Psoas muscle (tissue), 8 donors: Measurements from ENCODE around the gene GVQW3. TPM values are rescaled to one million over a fixed set of nuclear protein-coding genes. Genes with fewer than 3 reads are reported as not detected.

Source experiments
- ATAC-seq, 4 donors: fragments of 200-7000 bp; cut with Tn5 transposase; one replicate each; pipeline ENCODE4 v1.9.1; 2020; ENCODE audit warnings: moderate library complexity in 3 of 4, mild to moderate bottlenecking in 2 of 4
- DNase-seq, 2 donors: peaks; one replicate each; pipeline ENCODE4 v3.0.0-alpha.2; 2020
- H3K27ac ChIP-seq: fragments of 200-600 bp; one replicate; pipeline ENCODE4 v1.8.0; 2022
- H3K27me3 ChIP-seq, 3 donors: fragments of 200-600 bp in 1 of 3; one replicate each; pipeline versions ENCODE4 v1.6.1 to v1.8.0; 2013 to 2022; ENCODE audit warnings: low read length in 2 of 3, mild to moderate bottlenecking in 2 of 3, moderate library complexity in 1 of 3; ENCODE audit not compliant: insufficient read depth in 3 of 3
- H3K36me3 ChIP-seq, 2 donors: fragments of 200-600 bp in 1 of 2; one replicate each; pipeline versions ENCODE4 v1.6.1 to v1.8.0; 2013 to 2022; ENCODE audit warnings: low read depth in 1 of 2, mild to moderate bottlenecking in 1 of 2, moderate library complexity in 1 of 2; ENCODE audit not compliant: insufficient read depth in 1 of 2
- H3K4me1 ChIP-seq: fragments of 200-600 bp; one replicate; pipeline ENCODE4 v1.8.0; 2022
- H3K4me3 ChIP-seq: fragments of 200-600 bp; one replicate; pipeline ENCODE4 v1.8.0; 2022; ENCODE audit warnings: mild to moderate bottlenecking
- H3K9me3 ChIP-seq: fragments of 200-600 bp; one replicate; pipeline ENCODE4 v1.8.0; 2022
- CTCF ChIP-seq: fragments of 200-600 bp; IDR thresholded peaks from one replicate; pipeline ENCODE4 v1.8.0; 2022; ENCODE audit warnings: antibody characterized with exemption
- WGBS, 3 donors: extraction: QIAGEN DNeasy Blood & Tissue Kit; methylation state at CpG; one replicate each; pipeline versions ENCODE4 v1.1.6 to v1.1.7; 2013; 5-methylcytosine and 5-hydroxymethylcytosine counted together
- intact Hi-C, 2 donors: fragments of 100-400 bp; cut with DNase I; formaldehyde crosslinking; loops; one replicate each; pipeline versions ENCODE4 v1.11.0 to v1.14.2; 2022
- long read RNA-seq, 2 donors: library from polyadenylated mRNA; unstranded; transcript quantifications; one replicate each; pipeline ENCODE4 v2.0.0, GENCODE V29; 2021
- polyA plus RNA-seq, 3 donors: library from polyadenylated mRNA; stranded (reverse); fragments of 200-250 nt; gene quantifications; one replicate each; pipeline ENCODE4 v1.2.3, GENCODE V29; 2013
- total RNA-seq, 4 donors: library from RNA; stranded (reverse); fragmentation: NEBNext Ultra II Directional in 2 of 4; extraction: Animal tissue kit (Norgen Biotek cat#: 25700) in 2 of 4; gene quantifications; one replicate each; pipeline versions ENCODE4 v1.2.1 to v1.2.4, GENCODE V29; 2021 to 2023
- donor health status: healthy with polysubstance abuse.
- donor health status: DM: no; HTN: no; CAD: no; lungs with moderate emphysema.
- donor health status: Bipolar disorder and iron deficiency.
- donor health status: healthy.
- donor health status: DM: yes; HTN: yes; CAD: no.
- donor health status: DM: no; HTN: no; CAD: no.
- donor health status: DM: no; HTN: no; CAD: no.
- donor health status: DM: yes; HTN: yes; CAD: no.

GVQW3 gene
- under 1 TPM; 0.17 to 0.94 (median 0.55) TPM for total RNA-seq
- 1 to 10 TPM in 1 of 3 donors, under 1 TPM in 2; 0.30 to 2.7 (median 0.40) TPM for polyA plus RNA-seq
- long read RNA-seq, donor 1, result 0 reads
- long read RNA-seq, donor 2, partial matches to known transcripts, result 0 of 1 reads
- long read RNA-seq, donor 2, other reads (novel, unspliced or antisense), result 1 of 1 reads

GRCh38 chr11:76380977-76381719 is at the start of gene GVQW3, which contains the start of gene THAP12:
GVQW3 (plus strand) TSS chr11:76381323; CDS start chr11:76381829, 506 bp downstream.
THAP12 (minus strand) TSS chr11:76381132; CDS start chr11:76380836, 296 bp downstream.
- Histone ChIP-seq H3K9me3 (no peaks in the 10 kb centered on the region), H3K27me3 (no peaks in the 10 kb centered on the region), H3K27ac (peak within 1 kb of the TSS; percentile 84), H3K36me3 (peaks cover 0 to 3% of the 10 kb centered on the region in 2 donors), H3K4me1 (peaks cover 32% of the 10 kb centered on the region), H3K4me3 (peak within 1 kb of the TSS; percentile 90)
- ATAC-seq (peak; percentile 98 to 99 (median 98)), DNase-seq (peak; percentile 97 to 99)
- TF ChIP-seq CTCF, result no peak
- intact Hi-C loops, result loop anchor here in 1 of 2 donors (2.0 kb wide), 1 partner anchor 64 kb away; the partner anchor contains the start of gene EMSY
- WGBS, 3 donors, result 0 to 1% (median 0%) methylated on average over 50 to 69 of the region's 69 CpGs

GRCh38 chr11:76334826-76335389 is 46.2 kb upstream of the GVQW3 start:
- Histone ChIP-seq H3K4me1 (peaks cover 4% of the 10 kb centered on the region), H3K36me3 (no peaks in the 10 kb centered on the region), H3K27ac (no peak overlapping the region), H3K4me3 (no peak overlapping the region), H3K9me3 (no peaks in the 10 kb centered on the region), H3K27me3 (no peaks in the 10 kb centered on the region)
- no peak for TF ChIP-seq CTCF
- no peak for DNase-seq
- 85 to 99% (median 93%) methylated on average over 5 of the region's 5 CpGs for WGBS, 3 donors
- ATAC-seq, result no peak
- intact Hi-C loops, result no loop called here

- no peak overlapping the region for H3K27ac ChIP-seq
- H3K27me3 ChIP-seq, result no peaks in the 10 kb centered on the region
- H3K9me3 ChIP-seq, result no peaks in the 10 kb centered on the region
- H3K36me3 ChIP-seq, result no peaks in the 10 kb centered on the region
- no peak for ATAC-seq
- H3K4me3 ChIP-seq, result no peak overlapping the region
- no peak for DNase-seq
- no peak for TF ChIP-seq CTCF
- intact Hi-C loops, result no loop called here
- peaks cover 4% of the 10 kb centered on the region for H3K4me1 ChIP-seq
These were observed 45.3 kb upstream of the GVQW3 start for GRCh38 chr11:76335842-76336241.

GRCh38 chr11:76336597-76336996 is 44.5 kb upstream of the GVQW3 start:
- DNase-seq (no peak), ATAC-seq (no peak)
- Histone ChIP-seq H3K4me3 (no peak overlapping the region), H3K9me3 (no peaks in the 10 kb centered on the region), H3K27ac (no peak overlapping the region), H3K27me3 (no peaks in the 10 kb centered on the region), H3K36me3 (no peaks in the 10 kb centered on the region), H3K4me1 (peaks cover 4% of the 10 kb centered on the region)
- intact Hi-C loops, result no loop called here
- 85 to 91% (median 91%) methylated on average over 2 of the region's 2 CpGs for WGBS, 3 donors
- no peak for TF ChIP-seq CTCF
